ENCODE results near the gene EFNA2.

GRCh38 chr19:1238369-1239303 lies 47.0 kb upstream of the EFNA2 start:
- TF ChIP-seq, protein P1, sequence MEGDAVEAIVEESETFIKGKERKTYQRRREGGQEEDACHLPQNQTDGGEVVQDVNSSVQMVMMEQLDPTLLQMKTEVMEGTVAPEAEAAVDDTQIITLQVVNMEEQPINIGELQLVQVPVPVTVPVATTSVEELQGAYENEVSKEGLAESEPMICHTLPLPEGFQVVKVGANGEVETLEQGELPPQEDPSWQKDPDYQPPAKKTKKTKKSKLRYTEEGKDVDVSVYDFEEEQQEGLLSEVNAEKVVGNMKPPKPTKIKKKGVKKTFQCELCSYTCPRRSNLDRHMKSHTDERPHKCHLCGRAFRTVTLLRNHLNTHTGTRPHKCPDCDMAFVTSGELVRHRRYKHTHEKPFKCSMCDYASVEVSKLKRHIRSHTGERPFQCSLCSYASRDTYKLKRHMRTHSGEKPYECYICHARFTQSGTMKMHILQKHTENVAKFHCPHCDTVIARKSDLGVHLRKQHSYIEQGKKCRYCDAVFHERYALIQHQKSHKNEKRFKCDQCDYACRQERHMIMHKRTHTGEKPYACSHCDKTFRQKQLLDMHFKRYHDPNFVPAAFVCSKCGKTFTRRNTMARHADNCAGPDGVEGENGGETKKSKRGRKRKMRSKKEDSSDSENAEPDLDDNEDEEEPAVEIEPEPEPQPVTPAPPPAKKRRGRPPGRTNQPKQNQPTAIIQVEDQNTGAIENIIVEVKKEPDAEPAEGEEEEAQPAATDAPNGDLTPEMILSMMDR (IDR thresholded peaks at IDR 0.05), result no peak
- TF ChIP-seq POLR2AphosphoS5 (IDR thresholded peaks at IDR 0.05), result no peak
- TF ChIP-seq POLR2A (IDR thresholded peaks at IDR 0.05), result no peak
- TF ChIP-seq EP300 (IDR thresholded peaks at IDR 0.05), result no peak

Measured in stomach (tissue), 4 donors.